ENCODE results near the gene TGFBR3. TPM values are rescaled to one million over a fixed set of nuclear protein-coding genes. Genes with fewer than 3 reads are reported as not detected.

The TGFBR3 gene
- total RNA-seq, 4 donors from 2014 or later = 32.9 to 138 (median 58.8) TPM

DNA sequence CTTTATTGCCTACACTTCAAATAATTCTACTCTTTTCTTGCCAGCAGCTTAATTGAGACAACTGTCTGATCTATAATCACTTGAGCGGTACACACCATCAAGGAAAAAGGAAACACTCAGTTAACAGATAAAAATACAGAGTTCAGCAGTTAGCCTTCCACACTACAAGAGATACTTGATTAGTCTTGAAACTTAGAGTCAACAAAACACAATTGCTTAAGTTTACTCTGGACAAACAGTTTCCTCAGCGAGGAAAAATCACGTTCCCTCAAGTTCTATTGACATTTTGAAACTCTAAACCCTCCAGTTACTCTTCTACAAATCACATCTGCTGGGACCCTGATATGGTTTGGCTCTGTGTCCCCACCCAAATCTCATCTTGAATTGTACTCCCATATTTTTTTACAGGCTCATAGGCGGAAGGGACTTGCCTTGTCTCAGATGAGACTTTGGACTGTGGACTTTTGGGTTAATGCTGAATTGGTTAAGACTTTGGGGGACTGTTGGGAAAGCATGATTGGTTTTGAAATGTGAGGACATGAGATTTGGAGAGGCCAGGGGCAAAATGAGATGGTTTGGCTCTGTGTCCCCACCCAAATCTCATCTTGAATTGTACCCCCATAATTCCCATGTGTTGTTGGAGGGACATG is 244.9 kb downstream of the TGFBR3 start:
- 68 to 71% methylated on average over 4 of the region's 4 CpGs for WGBS, 2 donors (ENCODE audit: low coverage in 1 of 2)
- TF ChIP-seq POLR2AphosphoS5 (IDR thresholded peaks at IDR 0.05) (no peak), POLR2A (IDR thresholded peaks at IDR 0.05) (no peak), EP300 (IDR thresholded peaks at IDR 0.05; ENCODE audit: low read depth) (no peak)
- TF ChIP-seq, protein P1, sequence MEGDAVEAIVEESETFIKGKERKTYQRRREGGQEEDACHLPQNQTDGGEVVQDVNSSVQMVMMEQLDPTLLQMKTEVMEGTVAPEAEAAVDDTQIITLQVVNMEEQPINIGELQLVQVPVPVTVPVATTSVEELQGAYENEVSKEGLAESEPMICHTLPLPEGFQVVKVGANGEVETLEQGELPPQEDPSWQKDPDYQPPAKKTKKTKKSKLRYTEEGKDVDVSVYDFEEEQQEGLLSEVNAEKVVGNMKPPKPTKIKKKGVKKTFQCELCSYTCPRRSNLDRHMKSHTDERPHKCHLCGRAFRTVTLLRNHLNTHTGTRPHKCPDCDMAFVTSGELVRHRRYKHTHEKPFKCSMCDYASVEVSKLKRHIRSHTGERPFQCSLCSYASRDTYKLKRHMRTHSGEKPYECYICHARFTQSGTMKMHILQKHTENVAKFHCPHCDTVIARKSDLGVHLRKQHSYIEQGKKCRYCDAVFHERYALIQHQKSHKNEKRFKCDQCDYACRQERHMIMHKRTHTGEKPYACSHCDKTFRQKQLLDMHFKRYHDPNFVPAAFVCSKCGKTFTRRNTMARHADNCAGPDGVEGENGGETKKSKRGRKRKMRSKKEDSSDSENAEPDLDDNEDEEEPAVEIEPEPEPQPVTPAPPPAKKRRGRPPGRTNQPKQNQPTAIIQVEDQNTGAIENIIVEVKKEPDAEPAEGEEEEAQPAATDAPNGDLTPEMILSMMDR (IDR thresholded peaks at IDR 0.05) = no peak
- in situ Hi-C loops (cut with MboI; ENCODE audit: low pct_ligation_motif_present in 1 of 4, low pct_unique_long_range_greater_than_20kb in 1 of 4, low sequenced_read_pairs in 3 of 4) = no loop called here
- no peaks in the 10 kb centered on the region for H3K36me3 ChIP-seq
- intact Hi-C loops (cut with DNase I; ENCODE audit: low total_unique reads) = no loop called here
- H3K4me3 ChIP-seq = no peak overlapping the region
- no peak overlapping the region for H3K27ac ChIP-seq
- DNase-seq = no peak
- no peaks in the 10 kb centered on the region for H3K27me3 ChIP-seq
- no peaks in the 10 kb centered on the region for H3K9me3 ChIP-seq
- H3K4me1 ChIP-seq = no peaks in the 10 kb centered on the region

DNA sequence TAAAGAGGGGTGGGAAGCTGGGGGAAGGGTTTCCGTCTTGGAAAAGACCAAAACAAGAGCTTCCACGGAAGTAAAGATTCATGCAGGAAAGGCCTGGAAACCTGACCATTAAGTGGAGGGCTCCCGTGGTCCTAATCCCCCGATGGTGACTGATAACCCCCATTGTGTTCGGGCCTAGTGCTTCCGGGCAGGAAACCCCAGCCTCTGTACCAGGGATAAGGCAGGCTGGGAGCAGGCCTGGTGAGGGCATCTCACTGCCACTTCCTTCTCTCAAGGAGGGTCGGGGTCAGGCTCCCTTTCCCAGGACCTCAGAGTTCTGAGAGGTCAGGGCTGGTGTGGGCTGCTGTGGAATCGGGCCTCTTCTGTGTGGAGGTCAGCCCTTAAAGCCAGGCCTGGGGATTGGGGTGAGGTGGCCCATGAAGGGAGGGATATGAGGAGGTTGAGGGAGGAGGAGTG is 248.4 kb downstream of the TGFBR3 start:
- WGBS, 2 donors (ENCODE audit: low coverage in 1 of 2) = 77 to 88% methylated on average over 6 to 8 of the region's 8 CpGs

DNA sequence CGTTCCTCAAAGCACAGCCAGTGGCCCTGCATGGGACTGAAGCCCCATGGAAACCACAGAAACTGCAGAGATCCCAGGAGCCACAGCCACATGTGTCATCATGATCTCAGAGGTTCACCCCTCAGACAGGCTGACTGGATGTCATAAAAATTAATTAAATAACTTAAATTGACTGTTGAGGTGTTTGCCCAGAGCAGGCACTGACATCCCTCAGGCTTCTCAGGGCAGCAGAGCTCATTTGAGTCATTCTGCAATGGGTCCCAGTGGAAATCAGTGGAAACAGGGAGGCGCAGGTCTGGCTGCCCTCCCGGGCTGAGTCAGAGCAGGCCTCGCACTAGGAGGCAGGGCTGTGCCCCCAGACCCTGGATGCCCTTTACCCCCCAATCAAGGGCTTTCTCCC is 250.2 kb downstream of the TGFBR3 start:
- WGBS, 2 donors (ENCODE audit: low coverage in 1 of 2) = 95% methylated on average over 4 of the region's 4 CpGs; no CpG with 5 or more reads in 1 of the 2 donors
- Histone ChIP-seq H3K27ac (no peak overlapping the region), H3K4me3 (no peak overlapping the region), H3K27me3 (no peaks in the 10 kb centered on the region), H3K36me3 (no peaks in the 10 kb centered on the region), H3K4me1 (no peaks in the 10 kb centered on the region), H3K9me3 (no peaks in the 10 kb centered on the region)
- intact Hi-C loops (cut with DNase I; ENCODE audit: low total_unique reads) (no loop called here), in situ Hi-C loops (cut with MboI; ENCODE audit: low pct_ligation_motif_present in 1 of 4, low pct_unique_long_range_greater_than_20kb in 1 of 4, low sequenced_read_pairs in 3 of 4) (no loop called here)
- no peak for TF ChIP-seq POLR2AphosphoS5 (IDR thresholded peaks at IDR 0.05)
- TF ChIP-seq POLR2A (IDR thresholded peaks at IDR 0.05) = no peak
- no peak for TF ChIP-seq EP300 (IDR thresholded peaks at IDR 0.05; ENCODE audit: low read depth)
- TF ChIP-seq, protein P1 (IDR thresholded peaks at IDR 0.05) = no peak
- DNase-seq = no peak

More for the DNA sequence above, 248.4 kb downstream of the TGFBR3 start:
- Histone ChIP-seq H3K36me3 (no peaks in the 10 kb centered on the region), H3K4me3 (no peak overlapping the region), H3K4me1 (no peaks in the 10 kb centered on the region), H3K27ac (no peak overlapping the region), H3K27me3 (no peaks in the 10 kb centered on the region), H3K9me3 (no peaks in the 10 kb centered on the region)
- in situ Hi-C loops (cut with MboI; ENCODE audit: low pct_ligation_motif_present in 1 of 4, low pct_unique_long_range_greater_than_20kb in 1 of 4, low sequenced_read_pairs in 3 of 4) = no loop called here
- DNase-seq = no peak
- TF ChIP-seq POLR2A (IDR thresholded peaks at IDR 0.05) = no peak
- no peak for TF ChIP-seq EP300 (IDR thresholded peaks at IDR 0.05; ENCODE audit: low read depth)
- TF ChIP-seq, protein P1 (IDR thresholded peaks at IDR 0.05) = no peak
- TF ChIP-seq POLR2AphosphoS5 (IDR thresholded peaks at IDR 0.05) = no peak
- intact Hi-C loops (cut with DNase I; ENCODE audit: low total_unique reads) = no loop called here

DNA sequence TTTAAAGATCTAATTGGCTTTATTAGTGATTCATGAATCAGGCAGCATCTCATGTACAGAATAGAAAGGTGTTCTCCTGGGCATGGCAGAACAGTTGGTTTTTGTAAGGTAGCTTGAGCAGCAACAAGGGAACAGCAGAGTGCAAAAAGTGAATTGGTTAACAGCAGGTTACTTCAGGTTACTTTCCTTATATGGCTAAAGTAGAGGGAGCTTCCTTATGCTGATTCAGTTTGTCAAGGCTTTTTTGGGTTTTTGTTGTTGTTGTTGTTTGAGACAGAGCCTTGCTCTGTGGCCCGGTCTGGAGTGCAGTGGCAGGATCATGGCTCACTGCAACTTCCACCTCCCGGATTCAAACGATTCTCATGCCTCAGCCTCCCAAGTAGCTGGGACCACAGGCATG is 252.5 kb downstream of the TGFBR3 start:
- intact Hi-C loops (cut with DNase I; ENCODE audit: low total_unique reads) = no loop called here
- no peaks in the 10 kb centered on the region for H3K9me3 ChIP-seq
- H3K27me3 ChIP-seq = no peaks in the 10 kb centered on the region
- H3K27ac ChIP-seq = no peak overlapping the region
- H3K36me3 ChIP-seq = no peaks in the 10 kb centered on the region
- DNase-seq = no peak
- no peak overlapping the region for H3K4me3 ChIP-seq
- TF ChIP-seq, protein P1 (IDR thresholded peaks at IDR 0.05) = no peak
- TF ChIP-seq POLR2A (IDR thresholded peaks at IDR 0.05) (no peak), EP300 (IDR thresholded peaks at IDR 0.05; ENCODE audit: low read depth) (no peak), POLR2AphosphoS5 (IDR thresholded peaks at IDR 0.05) (no peak)
- 85 to 97% methylated on average over 3 of the region's 3 CpGs for WGBS, 2 donors (ENCODE audit: low coverage in 1 of 2)
- in situ Hi-C loops (cut with MboI; ENCODE audit: low pct_ligation_motif_present in 1 of 4, low pct_unique_long_range_greater_than_20kb in 1 of 4, low sequenced_read_pairs in 3 of 4) = no loop called here
- H3K4me1 ChIP-seq = no peaks in the 10 kb centered on the region
